Measurements from ENCODE around the gene SLCO3A1. TPM values are rescaled to one million over a fixed set of nuclear protein-coding genes. Genes with fewer than 3 reads are reported as not detected.

SLCO3A1 gene
- total RNA-seq, 4 donors from 2014 or later = 10.9 to 18.1 (median 14.2) TPM

DNA sequence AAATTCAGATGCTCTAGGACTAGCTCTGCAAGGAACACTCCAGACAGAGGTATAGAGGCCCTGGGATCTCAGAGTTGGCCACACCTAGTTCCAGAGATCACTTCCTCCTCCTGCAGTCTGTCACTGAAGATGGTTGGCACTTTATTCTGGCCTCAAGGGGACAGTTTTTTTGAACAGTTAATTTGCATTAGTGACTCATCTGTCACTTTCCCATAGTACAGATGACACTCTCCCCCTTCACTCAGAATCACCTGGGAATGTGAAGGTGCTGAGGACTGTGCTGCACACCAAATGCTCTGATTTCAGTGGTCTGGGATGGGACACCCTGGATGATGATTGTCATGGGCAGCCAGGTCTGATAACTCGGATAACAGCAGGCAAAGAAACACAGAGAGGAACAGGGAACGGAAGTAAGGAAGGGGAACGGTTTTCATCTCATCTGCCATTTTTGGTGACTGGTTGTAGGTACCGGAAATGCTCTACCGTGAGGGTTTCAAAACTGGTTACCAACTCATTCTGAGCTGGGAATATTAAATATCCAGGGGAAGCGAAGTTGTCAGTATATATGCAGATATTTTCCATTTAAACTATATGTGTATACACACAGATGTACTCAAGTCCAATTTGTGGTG is 307.6 kb downstream of the SLCO3A1 start:
- H3K9me3 ChIP-seq = no peaks in the 10 kb centered on the region
- peaks cover 0 to 70% (median 5%) of the 10 kb centered on the region in 3 donors for H3K36me3 ChIP-seq
- intact Hi-C loops (cut with DNase I) = no loop called here

DNA sequence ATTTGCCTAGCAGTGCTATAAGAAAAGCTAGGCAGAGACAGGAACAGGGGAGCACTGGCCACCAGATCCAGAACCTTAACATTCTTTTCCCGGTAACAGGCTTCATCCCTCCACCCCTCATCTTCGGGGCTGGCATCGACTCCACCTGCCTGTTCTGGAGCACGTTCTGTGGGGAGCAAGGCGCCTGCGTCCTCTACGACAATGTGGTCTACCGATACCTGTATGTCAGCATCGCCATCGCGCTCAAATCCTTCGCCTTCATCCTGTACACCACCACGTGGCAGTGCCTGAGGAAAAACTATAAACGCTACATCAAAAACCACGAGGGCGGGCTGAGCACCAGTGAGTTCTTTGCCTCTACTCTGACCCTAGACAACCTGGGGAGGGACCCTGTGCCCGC is 309.1 kb downstream of the SLCO3A1 start:
- H3K4me3 ChIP-seq = no peak overlapping the region
- TF ChIP-seq POLR2A (IDR thresholded peaks at IDR 0.05) = no peak
- TF ChIP-seq CTCF (IDR thresholded peaks at IDR 0.05) = no peak
- 93 to 97% methylated on average over 15 to 17 of the region's 17 CpGs for WGBS, 2 donors
- no peak overlapping the region for H3K27ac ChIP-seq
- H3K4me1 ChIP-seq = peaks cover 0 to 21% (median 4%) of the 10 kb centered on the region in 3 donors
- no peaks in the 10 kb centered on the region for H3K27me3 ChIP-seq
- no peaks in the 10 kb centered on the region for H3K9me3 ChIP-seq
- intact Hi-C loops (cut with DNase I) = no loop called here
- DNase-seq = no peak
- H3K36me3 ChIP-seq = peaks cover 0 to 65% (median 5%) of the 10 kb centered on the region in 3 donors

More for the DNA sequence above, 307.6 kb downstream of the SLCO3A1 start:
- no peak overlapping the region for H3K4me3 ChIP-seq
- no peak overlapping the region for H3K27ac ChIP-seq
- 88 to 91% methylated on average over 6 of the region's 6 CpGs for WGBS, 2 donors
- H3K27me3 ChIP-seq = no peaks in the 10 kb centered on the region
- DNase-seq = no peak
- TF ChIP-seq POLR2A (IDR thresholded peaks at IDR 0.05) = no peak
- no peak for TF ChIP-seq CTCF (IDR thresholded peaks at IDR 0.05)
- peaks cover 0 to 21% (median 4%) of the 10 kb centered on the region in 3 donors for H3K4me1 ChIP-seq

DNA sequence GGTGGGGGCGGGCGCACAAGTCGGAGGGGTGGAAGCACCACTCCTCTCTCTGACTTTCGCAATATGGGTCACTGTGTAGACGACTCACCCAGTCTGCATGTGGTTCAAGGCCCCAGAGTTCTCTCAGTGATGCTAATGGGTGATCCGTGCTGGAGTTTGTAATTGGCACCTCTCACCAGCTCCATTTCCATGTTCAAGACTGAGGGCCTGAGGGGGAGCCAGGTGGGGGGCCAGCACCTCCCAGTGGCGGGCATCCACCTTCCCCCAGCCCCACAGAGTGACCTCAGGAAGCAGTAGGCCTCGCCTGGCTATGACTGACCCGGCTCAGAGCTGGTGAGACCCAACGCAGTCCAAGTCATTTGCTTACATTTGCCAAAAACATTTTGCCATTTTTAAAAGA is 310.1 kb downstream of the SLCO3A1 start:
- TF ChIP-seq CTCF (IDR thresholded peaks at IDR 0.05) = no peak
- TF ChIP-seq POLR2A (IDR thresholded peaks at IDR 0.05) = no peak
- H3K27ac ChIP-seq = no peak overlapping the region
- DNase-seq = no peak
- H3K9me3 ChIP-seq = no peaks in the 10 kb centered on the region
- intact Hi-C loops (cut with DNase I) = no loop called here
- WGBS, 2 donors = 74 to 75% methylated on average over 10 of the region's 10 CpGs
- no peak overlapping the region for H3K4me3 ChIP-seq
- peaks cover 0 to 11% (median 0%) of the 10 kb centered on the region in 3 donors for H3K4me1 ChIP-seq
- peaks cover 0 to 65% (median 5%) of the 10 kb centered on the region in 3 donors for H3K36me3 ChIP-seq
- no peaks in the 10 kb centered on the region for H3K27me3 ChIP-seq

DNA sequence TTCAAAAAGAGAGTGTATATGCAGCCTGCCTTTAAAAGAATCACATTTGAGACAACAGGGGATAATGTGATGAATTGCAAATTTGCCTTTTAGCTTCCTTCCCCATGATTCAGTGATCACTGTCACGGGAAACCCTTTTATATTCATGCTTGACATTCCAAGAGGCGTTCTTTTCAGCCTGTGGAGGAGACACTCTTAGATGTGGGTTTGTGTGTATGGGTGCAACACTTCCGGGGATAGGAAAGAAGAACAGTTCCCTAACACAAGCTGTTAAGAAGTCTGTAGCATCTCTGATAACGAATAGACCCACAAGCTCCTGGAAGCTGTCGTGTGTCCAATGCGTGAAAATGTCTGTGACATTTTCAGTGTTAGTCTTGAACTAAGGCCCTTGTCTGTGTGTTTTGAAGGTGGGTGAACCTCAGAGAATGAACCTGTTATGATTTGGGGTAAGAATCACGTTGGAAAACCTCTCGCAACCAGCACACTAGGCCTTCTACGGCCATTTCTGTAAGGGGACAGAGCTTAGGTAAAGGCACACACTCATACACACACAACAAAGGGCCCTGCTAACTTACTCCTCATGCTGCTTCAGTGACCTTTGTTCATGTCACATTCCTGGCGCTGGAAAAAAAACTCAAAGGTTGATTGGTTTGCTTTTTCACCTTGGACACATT is 311.0 kb downstream of the SLCO3A1 start:
- Histone ChIP-seq H3K36me3 (peaks cover 0 to 65% (median 5%) of the 10 kb centered on the region in 3 donors), H3K4me3 (no peak overlapping the region), H3K27ac (no peak overlapping the region), H3K27me3 (no peaks in the 10 kb centered on the region), H3K4me1 (peaks cover 0 to 6% (median 0%) of the 10 kb centered on the region in 3 donors), H3K9me3 (no peaks in the 10 kb centered on the region)
- intact Hi-C loops (cut with DNase I) = no loop called here
- 86 to 88% methylated on average over 8 to 10 of the region's 10 CpGs for WGBS, 2 donors
- no peak for DNase-seq
- TF ChIP-seq CTCF (IDR thresholded peaks at IDR 0.05) = no peak
- no peak for TF ChIP-seq POLR2A (IDR thresholded peaks at IDR 0.05)

- Histone ChIP-seq H3K9me3 (no peaks in the 10 kb centered on the region), H3K4me3 (no peak overlapping the region), H3K4me1 (peaks cover 0 to 6% (median 0%) of the 10 kb centered on the region in 3 donors), H3K27ac (no peak overlapping the region), H3K27me3 (no peaks in the 10 kb centered on the region), H3K36me3 (peaks cover 0 to 65% (median 5%) of the 10 kb centered on the region in 3 donors)
- intact Hi-C loops (cut with DNase I) = no loop called here
- 73 to 78% methylated on average over 4 of the region's 4 CpGs for WGBS, 2 donors
- DNase-seq = no peak
- TF ChIP-seq POLR2A (IDR thresholded peaks at IDR 0.05) = no peak
- TF ChIP-seq CTCF (IDR thresholded peaks at IDR 0.05) = no peak
These were observed 311.5 kb downstream of the SLCO3A1 start for GRCh38 chr15:92165001-92165346.
